Erythroblast (primary cell): ENCODE data around the gene ZSCAN26.

Experiments used
- GATA1 ChIP-seq: IDR thresholded peaks from 2 replicates; pipeline ENCODE4 v1.6.1; 2011; ENCODE audit warnings: low read depth, mild to moderate bottlenecking, control low read depth, low read length, moderate library complexity
- POLR2A ChIP-seq: IDR thresholded peaks from 2 replicates; pipeline ENCODE4 v1.6.1; 2011; ENCODE audit warnings: mild to moderate bottlenecking, low read length

DNA sequence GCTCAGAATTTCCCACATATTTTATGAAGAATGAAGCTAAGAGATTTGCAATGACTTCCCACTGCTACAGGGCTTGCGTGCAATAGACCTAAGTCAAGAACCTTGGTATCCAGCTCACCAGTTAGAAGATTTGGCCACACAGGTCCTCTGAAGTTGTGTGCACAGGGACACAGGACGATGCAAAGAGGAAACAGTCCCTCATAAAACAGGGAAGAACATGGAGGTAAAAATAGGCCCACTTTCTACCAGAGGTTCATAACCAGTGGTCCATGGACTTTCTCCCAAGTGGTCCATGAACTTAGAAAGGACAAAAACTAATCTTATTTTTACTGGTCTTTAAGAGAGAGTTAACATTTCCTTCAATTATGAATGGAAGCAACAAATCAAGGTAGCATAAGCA, 16.2 kb upstream of the ZSCAN26 start:
- TF ChIP-seq POLR2A (no peak), GATA1 (no peak)
